ENCODE data around the gene LAIR1. TPM values are rescaled to one million over a fixed set of nuclear protein-coding genes. Genes with fewer than 3 reads are reported as not detected.

Gene LAIR1
- total RNA-seq, 1 donor from 2014 or later, result 11.1 TPM

DNA sequence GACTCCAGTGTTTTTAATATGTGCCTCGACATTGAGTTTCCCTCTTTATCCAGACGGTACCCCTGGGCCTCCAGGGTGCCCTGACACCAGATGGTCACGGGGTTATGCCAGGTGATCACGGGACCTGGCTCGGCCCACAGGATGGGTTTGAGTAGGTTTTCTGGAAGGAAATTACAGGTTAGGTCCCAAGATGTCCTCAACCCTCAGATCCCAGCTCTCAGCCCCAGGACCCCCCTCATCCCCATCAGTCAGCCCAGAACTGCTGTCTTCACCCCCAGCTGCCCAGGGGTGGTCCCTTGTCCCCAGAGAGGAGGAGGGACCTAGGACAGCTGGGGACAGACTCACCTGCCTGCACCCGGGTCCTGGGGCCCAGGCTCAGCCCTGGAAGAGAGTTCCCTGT lies 26.2 kb downstream of the LAIR1 start:
- intact Hi-C loops (cut with DNase I), result no loop called here
- no peak for TF ChIP-seq CTCF (IDR thresholded peaks at IDR 0.05)
- no peak for DNase-seq (ENCODE audit: low spot score in 2 of 2)

DNA sequence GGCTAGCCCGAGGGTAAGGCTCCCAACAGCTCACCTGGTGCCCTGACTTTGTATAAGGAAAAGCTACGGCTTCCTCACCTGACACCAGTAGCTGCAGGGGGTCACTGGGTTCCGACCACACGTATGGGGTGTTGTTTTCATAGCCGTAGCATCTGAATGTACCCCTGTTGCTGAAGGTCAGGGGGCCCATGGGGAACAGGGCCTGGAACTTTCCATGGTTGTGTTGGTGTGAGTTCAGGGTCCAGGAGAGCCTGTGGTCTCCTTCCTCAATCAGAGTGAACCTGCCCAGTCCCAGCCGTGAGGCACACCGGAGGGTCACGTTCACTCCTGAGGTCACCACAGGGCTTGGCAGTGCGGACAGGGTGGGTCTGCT lies 26.9 kb downstream of the LAIR1 start:
- Histone ChIP-seq H3K9me3 (no peaks in the 10 kb centered on the region), H3K27ac (no peak overlapping the region), H3K4me3 (no peak overlapping the region), H3K27me3 (no peaks in the 10 kb centered on the region), H3K4me1 (no peaks in the 10 kb centered on the region), H3K36me3 (no peaks in the 10 kb centered on the region)
- DNase-seq (ENCODE audit: low spot score in 2 of 2), result no peak
- no peak for TF ChIP-seq CTCF (IDR thresholded peaks at IDR 0.05)
- intact Hi-C loops (cut with DNase I), result no loop called here

More for the DNA sequence above, 26.2 kb downstream of the LAIR1 start:
- Histone ChIP-seq H3K9me3 (no peaks in the 10 kb centered on the region), H3K36me3 (no peaks in the 10 kb centered on the region), H3K27ac (no peak overlapping the region), H3K4me1 (no peaks in the 10 kb centered on the region), H3K4me3 (no peak overlapping the region), H3K27me3 (no peaks in the 10 kb centered on the region)

- no peak for TF ChIP-seq CTCF (IDR thresholded peaks at IDR 0.05)
- H3K9me3 ChIP-seq, result no peaks in the 10 kb centered on the region
- H3K27me3 ChIP-seq, result no peaks in the 10 kb centered on the region
- H3K36me3 ChIP-seq, result no peaks in the 10 kb centered on the region
- H3K27ac ChIP-seq, result no peak overlapping the region
- H3K4me3 ChIP-seq, result no peak overlapping the region
- no peaks in the 10 kb centered on the region for H3K4me1 ChIP-seq
- intact Hi-C loops (cut with DNase I), result no loop called here
- DNase-seq (ENCODE audit: low spot score in 2 of 2), result no peak
Observed at GRCh38 chr19:54336893-54337857, 27.6 kb downstream of the LAIR1 start.

GRCh38 chr19:54335979-54336892 lies 28.5 kb downstream of the LAIR1 start:
- intact Hi-C loops (cut with DNase I), result no loop called here
- no peaks in the 10 kb centered on the region for H3K4me1 ChIP-seq
- no peak overlapping the region for H3K4me3 ChIP-seq
- no peaks in the 10 kb centered on the region for H3K36me3 ChIP-seq
- H3K9me3 ChIP-seq, result no peaks in the 10 kb centered on the region
- no peak for DNase-seq (ENCODE audit: low spot score in 2 of 2)
- no peak for TF ChIP-seq CTCF (IDR thresholded peaks at IDR 0.05)
- no peak overlapping the region for H3K27ac ChIP-seq
- no peaks in the 10 kb centered on the region for H3K27me3 ChIP-seq

GRCh38 chr19:54335164-54335563 lies 29.6 kb downstream of the LAIR1 start:
- H3K9me3 ChIP-seq, result no peaks in the 10 kb centered on the region
- intact Hi-C loops (cut with DNase I), result no loop called here
- no peaks in the 10 kb centered on the region for H3K36me3 ChIP-seq
- H3K27ac ChIP-seq, result no peak overlapping the region
- H3K4me1 ChIP-seq, result no peaks in the 10 kb centered on the region
- H3K27me3 ChIP-seq, result no peaks in the 10 kb centered on the region
- H3K4me3 ChIP-seq, result no peak overlapping the region
- no peak for DNase-seq (ENCODE audit: low spot score in 2 of 2)
- no peak for TF ChIP-seq CTCF (IDR thresholded peaks at IDR 0.05)

Data from ascending aorta (tissue), 2 donors.